Endothelial cell of hepatic sinusoid (primary cell): ENCODE results near the gene S100A10.

Source experiments
- in situ Hi-C: cut with HindIII; loops from 2 replicates; pipeline ENCODE4 v1.10.0; 2017; ENCODE audit warnings: low sequenced_read_pairs

Gene S100A10, protein sequence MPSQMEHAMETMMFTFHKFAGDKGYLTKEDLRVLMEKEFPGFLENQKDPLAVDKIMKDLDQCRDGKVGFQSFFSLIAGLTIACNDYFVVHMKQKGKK

DNA sequence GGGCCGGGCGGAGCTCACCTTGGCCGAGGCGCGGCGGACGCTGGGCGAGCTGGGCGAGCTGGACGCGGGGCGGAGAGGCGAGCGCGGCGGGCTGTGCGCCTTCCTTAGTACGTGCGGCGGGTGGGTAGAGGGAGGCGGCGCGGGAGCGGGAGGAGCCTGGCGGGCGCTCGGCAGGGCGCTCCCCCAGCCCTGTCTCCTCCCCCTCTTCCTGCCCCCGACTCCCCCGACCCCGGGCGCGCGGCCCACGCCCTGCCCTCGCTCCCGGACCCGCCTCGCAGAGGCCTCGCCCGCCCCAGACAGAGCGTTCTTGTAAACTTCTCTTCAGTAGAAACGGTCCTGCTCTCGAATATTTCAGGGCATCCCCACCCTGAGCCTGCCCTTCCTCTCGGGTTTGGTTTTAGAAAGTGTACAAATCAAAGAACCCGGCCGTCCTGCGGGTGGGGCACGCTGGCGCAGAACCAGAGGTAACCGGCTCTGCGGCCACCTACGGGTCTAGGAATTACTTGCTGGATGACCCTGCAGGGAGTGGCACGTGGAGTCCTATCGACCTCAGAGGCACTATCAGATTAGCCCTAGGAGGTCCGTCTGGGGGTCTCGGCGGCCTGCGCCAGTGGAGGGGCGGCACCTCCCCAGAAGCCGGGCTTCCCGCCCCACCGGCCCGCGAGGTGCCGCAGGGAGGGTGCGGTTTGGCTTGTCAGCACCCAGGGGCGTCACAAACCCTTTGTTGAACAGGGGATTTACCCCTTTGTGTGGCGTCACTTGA lies at the start of gene S100A10:
Gene S100A10 (minus strand): TSS at position 126 of the 763 bp plus-strand sequence. CDS start 7,629 bp downstream, outside the sequence.
- in situ Hi-C loops, result no loop called here

DNA sequence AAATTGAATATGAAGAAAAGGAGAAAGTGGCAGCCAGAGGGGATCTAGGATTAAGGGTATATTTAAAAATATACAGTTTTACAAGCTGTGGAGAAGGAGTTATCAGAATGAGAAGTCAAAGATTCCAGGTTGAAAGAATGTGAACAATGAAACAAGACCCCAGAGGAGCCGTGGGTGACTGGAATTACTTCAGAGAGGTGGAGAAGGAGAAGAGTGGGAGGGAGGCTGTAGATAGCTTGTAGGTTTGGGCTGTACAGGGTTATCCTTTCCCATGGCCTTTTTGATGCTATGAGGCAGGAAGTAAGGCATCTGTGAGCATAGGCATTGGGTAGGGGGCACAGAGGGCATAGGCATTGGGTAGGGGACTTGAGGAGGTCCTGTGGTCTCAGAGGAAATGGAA lies 48.4 kb upstream of the S100A10 start:
- in situ Hi-C loops, result no loop called here

DNA sequence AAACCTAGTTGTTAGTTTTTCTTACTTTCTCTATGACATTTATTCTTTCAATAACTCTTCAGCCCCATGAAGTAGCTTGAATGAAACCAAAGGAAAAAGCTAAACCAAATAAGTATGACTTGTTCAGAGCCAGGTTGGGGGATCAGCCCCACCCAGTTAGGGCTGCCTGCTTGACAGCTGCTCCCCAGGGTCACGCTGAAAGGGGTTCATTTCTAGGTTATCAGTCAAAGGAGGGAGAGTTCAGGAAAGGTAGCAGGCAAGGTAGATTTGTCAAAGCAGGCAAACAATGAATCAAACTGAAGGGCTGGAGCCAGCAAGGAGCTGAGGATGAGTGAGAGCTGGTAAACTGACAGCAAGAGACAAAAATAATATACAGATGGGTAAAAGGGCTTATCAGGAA lies 46.2 kb upstream of the S100A10 start:
- in situ Hi-C loops, result no loop called here

DNA sequence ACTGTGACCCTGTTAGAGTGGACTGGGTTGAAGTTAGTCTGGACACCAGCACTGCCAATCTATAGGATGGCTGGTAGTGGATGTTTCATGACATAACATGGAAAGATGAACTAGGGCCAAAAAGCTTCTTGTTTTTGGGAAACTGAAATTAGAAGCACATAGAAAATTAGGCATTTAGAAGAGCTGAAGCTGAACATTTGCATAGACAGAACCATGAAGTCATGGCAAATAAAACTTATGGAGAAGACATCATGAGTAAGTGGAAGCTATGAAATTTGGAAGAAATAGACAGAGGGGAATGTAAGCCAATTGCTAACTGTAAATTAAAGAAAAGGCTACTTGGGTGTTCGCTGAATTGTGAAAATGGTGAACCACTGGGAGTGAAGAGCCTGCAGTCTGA lies 45.8 kb upstream of the S100A10 start:
- in situ Hi-C loops, result no loop called here

DNA sequence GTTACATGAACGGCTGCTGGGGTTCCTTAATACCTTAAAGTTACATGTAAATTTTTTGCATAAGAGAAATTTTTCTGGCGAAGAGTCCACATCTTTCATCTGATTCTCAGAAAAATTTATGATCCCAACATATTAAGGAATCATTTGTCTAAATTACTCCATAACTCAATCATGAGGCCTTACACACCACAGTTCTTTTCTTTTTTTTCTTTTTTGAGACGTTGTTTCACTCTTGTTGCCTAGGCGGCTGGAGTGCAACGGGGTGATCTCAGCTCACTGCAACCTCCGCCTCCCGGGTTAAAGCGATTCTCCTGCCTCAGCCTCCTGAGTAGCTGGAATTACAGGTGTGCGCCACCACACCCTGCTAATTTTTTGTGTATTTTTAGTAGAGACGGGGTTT lies 45.2 kb upstream of the S100A10 start:
- in situ Hi-C loops, result no loop called here

DNA sequence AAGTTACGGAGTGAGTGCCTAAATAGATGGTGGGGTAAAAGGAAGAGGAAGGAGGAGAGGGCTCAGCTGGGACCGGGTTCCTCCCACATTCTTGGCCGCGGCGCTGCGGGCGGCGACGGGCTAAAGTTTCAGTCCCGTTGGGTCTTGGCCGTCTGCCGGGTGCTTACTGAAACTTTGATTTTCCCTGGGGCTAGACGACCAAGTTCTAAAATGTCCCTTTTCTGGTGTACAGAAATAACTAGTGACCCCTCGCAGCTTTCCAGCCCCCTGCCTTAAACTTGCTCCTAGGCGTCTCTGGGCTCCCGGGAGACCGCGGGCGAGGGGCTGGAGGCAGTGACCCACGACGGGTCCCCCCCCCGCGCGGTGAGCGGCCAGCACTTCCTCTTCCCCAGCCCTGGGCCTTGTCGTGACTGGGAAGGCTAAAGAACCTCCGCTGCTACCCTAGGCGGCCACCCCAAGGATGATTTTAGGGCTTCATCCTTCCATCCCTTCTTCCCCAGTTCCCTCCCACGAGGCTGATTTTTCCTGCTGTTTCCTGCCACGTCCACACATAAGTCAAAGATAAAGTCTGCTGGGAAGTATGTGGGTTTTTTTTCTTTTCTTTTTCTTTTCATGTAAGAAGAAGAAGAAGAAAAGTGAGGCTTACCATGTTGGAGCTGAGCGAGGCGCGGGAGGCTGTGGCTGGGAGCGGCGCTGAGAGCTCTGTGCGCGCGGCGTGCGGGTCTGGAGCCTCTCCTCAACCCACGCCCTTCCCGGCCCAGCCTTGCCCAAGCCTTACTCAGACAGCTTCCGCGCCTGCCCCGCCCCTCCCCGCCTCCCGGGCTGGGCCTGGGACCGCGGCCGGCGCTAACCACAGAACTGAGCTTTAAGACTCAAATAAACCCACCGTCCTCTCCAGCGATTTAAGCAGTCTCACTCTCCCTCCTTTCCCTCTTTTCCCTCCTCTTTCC lies 42.9 kb upstream of the S100A10 start, which contains the start of gene S100A11:
Gene S100A11 (minus strand): TSS at position 738 of the 950 bp plus-strand sequence. CDS start 89 bp downstream, at position 649.
- in situ Hi-C loops, result no loop called here

DNA sequence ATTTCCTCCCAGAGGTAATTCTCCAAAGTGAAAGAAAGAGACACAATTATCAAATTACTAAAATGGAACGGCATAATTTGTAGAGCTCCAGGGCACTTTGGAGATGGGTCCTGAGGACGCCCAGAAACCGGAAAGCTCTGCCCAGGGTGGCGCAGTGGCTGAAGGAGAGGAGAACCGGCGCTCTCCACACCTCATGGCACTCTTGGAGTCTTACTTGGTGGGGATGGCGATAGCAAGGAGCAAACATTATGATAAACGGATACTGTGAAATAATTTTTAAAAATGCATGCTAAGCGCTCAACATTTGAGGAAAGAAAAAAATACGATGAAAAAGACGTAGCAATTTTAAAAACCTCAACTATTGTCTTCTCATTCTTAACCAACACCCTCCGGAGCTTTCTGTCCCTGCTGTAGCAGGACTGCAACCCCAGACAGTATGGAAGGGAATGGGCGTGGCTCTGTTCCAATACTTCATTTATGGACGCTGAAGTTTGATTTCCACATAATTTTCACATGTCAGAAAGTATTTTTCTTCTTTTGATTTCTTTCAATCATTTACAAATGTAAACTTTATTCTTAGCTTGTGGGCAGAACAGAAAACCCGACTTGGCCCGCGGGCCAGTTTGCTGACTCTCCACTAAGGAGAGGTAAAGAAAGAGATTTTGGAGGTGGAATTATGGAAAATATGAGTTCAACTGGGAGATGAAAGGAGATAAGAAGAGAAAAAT lies 42.0 kb upstream of the S100A10 start:
- in situ Hi-C loops, result no loop called here

DNA sequence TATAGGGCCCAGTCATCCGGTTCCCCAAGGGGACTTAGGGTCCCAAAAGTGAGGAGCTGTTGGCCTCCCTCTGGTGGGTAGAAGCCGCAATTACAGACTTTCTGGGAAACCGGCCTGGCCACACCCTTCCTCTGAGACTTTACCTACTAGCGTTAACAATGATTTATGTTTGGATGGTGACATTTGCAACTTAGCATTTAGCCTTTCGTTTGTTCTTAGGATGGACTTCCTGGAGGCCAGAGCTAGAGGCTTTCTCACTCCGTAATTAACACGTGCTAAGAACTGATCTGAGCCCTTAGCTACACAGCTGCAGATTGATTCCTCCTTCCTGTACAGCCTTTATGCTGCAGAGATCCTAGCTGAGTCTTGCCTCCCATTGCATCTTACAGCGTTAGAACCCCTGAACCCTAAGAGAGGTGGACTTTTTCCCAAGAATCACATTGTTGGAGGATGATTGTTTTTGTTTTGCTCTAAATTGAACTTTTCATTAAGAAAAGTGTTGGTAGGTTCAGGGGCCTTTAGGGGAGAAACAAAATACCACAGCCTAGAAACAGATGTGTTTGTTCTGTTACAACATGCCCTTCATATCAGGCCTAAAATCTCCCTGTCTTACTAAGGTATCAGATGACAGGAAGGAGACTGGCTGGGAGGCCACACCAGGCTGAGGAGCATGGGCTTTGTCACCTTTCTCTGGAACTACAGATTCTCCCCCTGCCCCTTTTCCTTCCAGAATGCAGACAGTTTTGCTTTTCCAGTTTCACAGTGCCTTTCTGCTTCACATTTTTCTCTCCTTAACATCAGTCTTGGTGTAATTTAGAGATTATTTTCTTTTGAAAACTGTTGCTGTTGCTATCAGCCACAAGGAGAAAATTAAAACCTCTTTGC lies 41.2 kb upstream of the S100A10 start:
- in situ Hi-C loops, result no loop called here

DNA sequence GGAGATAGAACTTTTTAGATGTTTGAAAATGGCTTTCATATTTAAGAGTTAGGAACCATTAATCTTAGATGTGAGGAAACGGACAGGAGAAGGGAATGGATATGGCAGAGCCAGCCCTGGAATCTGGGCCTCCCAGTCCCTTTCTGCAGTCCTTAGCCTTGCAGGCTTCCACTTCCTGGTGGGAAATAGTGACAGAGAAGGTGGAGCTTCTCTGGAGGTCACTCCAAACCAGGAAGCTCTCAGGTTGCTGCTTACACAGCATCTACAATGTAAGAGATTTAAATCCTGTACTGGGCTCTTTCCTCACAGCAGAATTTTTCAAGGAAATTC lies 40.6 kb upstream of the S100A10 start:
- in situ Hi-C loops, result no loop called here

DNA sequence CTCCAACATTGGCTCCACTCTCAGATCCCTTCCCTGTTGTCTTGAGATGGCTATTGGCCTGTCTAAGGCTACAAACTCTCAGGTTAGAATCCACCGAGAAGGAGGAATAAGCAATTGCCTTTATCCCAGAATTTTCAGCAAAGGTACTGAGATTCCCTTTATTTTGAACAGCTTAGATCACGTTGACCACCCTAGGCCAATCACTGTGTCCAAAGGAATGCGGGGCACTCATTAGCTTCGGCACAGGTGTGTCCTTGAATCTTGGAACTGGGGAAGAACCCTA lies 36.2 kb upstream of the S100A10 start:
- in situ Hi-C loops, result no loop called here

DNA sequence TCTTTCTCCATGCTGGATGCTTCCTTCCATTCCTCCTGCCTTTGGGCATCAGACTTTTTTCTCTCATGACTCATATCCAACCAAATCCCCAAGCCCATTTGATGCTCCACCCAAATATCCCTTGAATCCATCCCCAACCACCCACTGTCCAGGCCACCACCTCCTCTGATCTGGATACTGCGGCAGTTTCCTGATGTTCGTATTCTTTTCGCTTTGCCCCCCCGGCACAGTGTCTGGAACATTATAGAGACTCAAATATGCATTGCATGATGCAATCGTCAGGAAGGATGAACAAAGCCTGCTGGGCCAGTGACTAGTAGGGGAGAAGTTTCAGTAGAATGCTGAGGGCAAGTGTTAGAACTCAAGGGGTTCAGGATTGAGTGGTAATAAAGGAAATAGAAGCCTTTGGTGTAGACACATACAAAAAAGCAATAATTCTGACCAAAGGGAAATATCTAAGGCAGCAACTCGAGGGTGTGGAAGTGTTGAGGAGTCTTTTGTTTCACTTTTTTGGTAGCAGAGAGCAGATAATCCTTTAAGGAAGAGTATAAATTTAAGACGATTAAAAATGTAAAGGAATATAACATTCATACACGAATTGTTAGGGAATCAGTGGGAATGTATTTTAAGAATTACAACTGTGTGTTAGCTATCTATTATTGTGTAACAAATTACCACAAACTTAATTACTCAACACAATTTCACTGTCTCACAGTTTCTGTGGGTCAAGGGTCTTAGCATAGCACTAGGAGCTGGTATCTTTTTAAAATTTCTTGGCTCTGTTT lies 35.7 kb upstream of the S100A10 start:
- in situ Hi-C loops, result no loop called here

DNA sequence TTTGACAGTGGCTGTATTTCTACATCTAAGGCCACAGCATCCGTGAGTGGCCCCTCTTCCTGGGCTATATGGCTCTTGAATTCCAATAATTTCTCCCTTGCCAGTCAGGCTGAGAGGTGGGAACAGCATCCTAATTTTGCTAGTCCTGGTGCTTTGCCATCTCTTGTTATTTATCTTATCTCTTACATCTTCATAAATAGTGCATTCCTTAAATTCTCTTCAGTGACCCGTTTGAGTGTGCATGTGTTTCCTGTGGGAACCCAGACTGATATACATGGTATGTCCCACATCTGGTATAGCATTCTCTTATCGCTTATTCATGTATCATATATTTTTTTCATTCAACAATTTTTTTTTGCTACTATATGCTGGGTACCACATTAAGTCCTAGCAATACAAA lies 33.2 kb upstream of the S100A10 start:
- in situ Hi-C loops, result no loop called here

DNA sequence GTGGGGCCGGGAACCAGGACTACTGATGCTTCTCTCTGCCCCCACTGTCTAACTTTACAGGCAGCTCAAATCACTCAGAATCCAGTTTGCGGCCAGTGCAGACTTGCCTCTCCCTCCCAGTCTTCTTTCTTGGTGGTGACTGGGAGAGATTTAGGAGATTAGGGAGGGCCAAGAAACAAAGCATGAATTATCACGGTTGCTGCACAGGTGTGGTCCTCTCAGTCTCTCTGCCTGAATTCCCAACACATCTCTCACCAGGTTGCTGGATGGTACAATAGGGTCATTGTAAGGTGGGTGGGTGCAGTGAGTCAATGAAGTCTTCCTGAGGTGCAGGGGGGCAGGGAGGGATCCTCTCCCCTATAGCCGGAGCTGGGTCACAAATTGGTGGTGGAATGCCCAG lies 30.6 kb upstream of the S100A10 start:
- in situ Hi-C loops, result no loop called here

DNA sequence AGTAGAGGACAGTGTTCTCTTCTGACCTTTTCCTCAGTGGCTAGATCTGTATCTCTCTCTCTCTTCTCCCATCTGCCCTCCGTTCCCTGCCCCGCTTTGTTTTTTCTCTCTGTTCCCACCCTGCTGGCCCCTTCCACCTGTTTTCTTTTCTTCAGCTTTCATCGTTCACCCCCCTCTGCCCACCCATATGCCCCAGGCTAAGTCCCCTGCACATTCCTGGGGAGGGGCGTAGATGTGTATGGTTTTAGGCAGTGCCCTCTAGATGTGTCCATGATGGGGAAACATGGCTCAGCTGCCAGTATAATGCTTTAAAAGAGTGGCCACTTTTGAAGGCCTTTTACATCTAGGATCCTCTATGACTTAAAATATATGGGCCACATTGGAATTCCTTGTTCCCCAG lies 29.6 kb upstream of the S100A10 start:
- in situ Hi-C loops, result no loop called here

DNA sequence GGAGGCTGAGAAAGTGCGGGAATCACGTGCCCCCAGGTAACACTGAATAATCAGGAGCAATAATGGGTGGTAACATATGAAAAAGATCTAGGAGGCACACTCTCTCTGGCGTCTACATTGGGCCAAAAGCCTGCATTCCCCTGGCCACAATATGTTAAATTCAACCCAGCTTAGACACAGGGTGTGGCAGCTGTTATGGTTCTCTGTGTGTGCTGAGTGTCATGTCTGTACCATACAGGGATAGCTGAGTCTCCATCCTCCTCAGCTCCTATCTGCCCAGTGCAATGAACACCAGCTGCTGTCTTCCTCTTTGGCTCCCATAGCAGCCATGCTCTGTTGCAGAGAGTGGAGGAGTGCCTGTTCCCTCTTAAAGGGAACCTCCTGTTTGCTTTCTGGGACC lies 28.8 kb upstream of the S100A10 start:
- in situ Hi-C loops, result no loop called here

DNA sequence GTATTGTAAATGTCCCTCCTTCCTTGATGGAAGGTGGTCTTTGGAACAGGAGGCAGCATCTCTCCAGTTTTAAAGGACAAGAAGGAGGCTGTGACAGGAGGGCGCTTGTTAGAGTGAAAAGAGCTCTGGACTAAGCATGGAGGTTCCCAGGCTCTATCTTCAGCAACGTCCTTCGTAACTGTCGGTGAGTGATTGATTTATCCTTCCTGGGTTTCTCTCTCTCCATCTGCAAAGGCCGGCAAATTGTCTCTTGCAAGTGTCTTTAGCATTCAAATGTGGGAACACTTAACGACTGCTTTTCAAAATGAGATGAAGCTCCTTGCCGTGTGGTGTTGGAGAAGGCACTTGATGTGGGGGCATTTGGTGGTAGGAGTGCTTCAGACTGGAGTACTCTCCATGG lies 27.9 kb upstream of the S100A10 start:
- in situ Hi-C loops, result no loop called here

DNA sequence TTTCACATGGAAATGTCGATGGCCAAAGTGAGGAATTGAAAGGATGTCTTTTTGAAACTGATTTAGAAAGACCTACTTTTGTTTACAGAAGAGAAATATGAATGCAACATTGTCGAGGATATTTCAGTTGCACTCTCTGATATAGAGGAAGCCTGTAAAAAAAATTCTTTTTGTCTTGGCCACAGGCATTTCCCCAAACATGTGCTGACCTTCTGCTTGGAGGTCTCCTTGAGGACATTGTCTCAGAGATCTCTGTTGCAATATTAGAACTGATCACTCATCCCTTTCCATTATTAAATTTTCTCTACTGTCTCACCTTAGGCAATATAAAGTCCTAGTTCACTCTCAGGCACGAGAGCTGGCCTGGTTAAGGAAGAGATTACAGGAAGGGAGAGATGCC lies 27.2 kb upstream of the S100A10 start:
- in situ Hi-C loops, result no loop called here

DNA sequence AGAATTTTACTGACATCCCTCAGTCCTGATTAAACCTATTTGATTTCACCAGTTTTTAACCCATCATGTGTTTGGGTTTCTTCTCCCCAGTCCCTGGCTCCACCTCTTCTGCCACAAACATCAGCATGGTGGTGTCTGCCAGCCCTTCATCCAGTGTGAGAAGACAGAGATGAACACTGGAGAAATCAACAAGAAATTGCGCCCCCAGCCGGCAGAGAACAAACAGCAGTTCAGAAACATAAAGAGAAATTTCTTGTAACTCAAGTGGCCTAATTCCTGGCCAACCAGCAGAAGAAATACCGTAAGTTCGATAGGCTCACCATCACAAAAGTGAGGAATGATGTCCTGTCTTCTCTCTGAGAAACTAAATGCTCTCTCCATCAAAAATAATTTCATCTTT lies 24.9 kb upstream of the S100A10 start:
- in situ Hi-C loops, result no loop called here

DNA sequence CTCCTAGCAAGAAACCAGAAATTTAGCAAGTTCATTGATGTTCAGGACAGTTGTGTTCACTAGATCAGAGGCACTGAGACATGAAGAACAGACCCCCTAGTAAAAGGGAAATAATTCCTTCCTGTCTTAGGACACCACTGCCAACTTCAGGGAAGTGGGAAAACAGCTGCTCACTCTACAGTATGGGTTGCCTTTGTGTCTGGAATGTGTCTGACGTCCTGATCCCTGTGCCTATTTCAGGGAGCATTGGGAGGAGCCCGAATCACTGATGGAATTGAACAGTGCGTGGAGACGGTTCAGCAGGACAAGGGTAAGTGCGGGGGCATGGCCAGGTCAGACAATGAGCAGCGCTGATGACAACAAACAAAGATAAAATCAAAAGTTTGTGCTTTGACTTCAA lies 22.1 kb upstream of the S100A10 start:
- in situ Hi-C loops, result no loop called here

DNA sequence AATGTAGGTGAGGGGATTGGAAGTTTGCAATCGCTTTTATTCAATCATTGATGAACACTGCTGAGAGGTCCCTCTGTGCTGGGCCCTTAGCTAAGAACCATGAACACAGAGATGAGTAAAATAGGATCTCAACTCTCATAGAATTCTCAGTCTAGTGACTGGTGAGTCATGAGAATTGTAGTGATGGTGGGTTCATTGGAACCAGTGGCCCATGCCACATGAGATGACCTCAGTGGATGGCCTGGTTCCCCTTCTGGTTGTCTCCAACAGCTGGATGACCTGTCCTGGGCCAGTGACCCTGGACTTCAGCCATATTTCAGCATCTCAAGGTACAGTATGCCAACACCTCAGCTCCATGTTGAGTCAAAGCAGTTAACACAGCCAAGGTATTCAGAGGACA lies 21.3 kb upstream of the S100A10 start:
- in situ Hi-C loops, result no loop called here
